Measurements from ENCODE around the gene CNTNAP2.

DNA sequence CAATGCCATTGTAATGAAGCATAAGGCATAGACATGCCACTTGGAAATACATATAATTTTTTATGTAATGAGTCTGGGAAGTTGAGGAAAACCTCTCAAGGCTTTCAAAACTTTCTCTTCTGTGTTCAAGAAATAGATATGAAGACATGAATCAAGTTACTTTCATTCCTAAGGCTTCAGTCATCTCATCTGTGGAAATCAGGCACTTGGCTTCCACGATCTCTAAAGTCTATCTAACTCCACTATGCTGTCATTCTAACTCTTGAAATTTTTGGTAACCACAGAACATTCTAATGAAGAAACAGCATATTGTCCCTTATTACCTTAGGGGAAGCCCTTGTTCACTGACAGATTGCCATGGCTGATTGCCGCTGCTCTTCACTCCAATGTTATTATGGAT lies 242.6 kb downstream of the CNTNAP2 start:
- TF ChIP-seq EZH2phosphoT487 (IDR thresholded peaks at IDR 0.05; ENCODE audit: insufficient read depth, low read depth) = no peak
- no peak for TF ChIP-seq EZH2 (IDR thresholded peaks at IDR 0.05; ENCODE audit: insufficient read depth, poor library complexity, severe bottlenecking)

Data from GM23248 (cell line).